Prostate gland (tissue), 2 donors: ENCODE measurements around the gene LHX4. TPM values are rescaled to one million over a fixed set of nuclear protein-coding genes. Genes with fewer than 3 reads are reported as not detected.

Source experiments
- DNase-seq: peaks from one replicate; pipeline ENCODE4 v3.0.0-alpha.2; 2019; ENCODE audit warnings: low spot score
- H3K27ac ChIP-seq, 2 donors: fragments of 200-600 bp; sonication (generic); 2 replicates each; pipeline ENCODE4 v1.5.1; 2017 to 2019
- H3K27me3 ChIP-seq: fragments of 200-600 bp; sonication (generic); replicated peaks from 2 replicates; pipeline ENCODE4 v1.5.1; 2019; ENCODE audit not compliant: insufficient read depth
- H3K36me3 ChIP-seq, 2 donors: fragments of 200-600 bp; sonication (generic); 1 replicate in 1 of 2; 2 replicates in 1 of 2; pipeline versions ENCODE4 v1.5.1 to v1.8.1; 2017 to 2019
- H3K4me1 ChIP-seq: fragments of 200-600 bp; sonication (generic); replicated peaks from 2 replicates; pipeline ENCODE4 v1.5.1; 2019
- H3K4me3 ChIP-seq, 2 donors: fragments of 200-600 bp; sonication (generic); 2 replicates each; pipeline ENCODE4 v1.5.1; 2017 to 2019
- H3K9me3 ChIP-seq: fragments of 200-600 bp; sonication (generic); 2 replicates; pipeline ENCODE4 v1.5.1; 2017
- POLR2A ChIP-seq: fragments of 450-650 bp; IDR thresholded peaks from one replicate; pipeline ENCODE4 v1.6.1; 2016; ENCODE audit warnings: antibody characterized with exemption, mild to moderate bottlenecking
- POLR2AphosphoS5 ChIP-seq: sonication (generic); formaldehyde crosslinking; IDR thresholded peaks from one replicate; pipeline ENCODE4 v1.6.1; 2017; ENCODE audit warnings: antibody characterized with exemption
- WGBS: methylation state at CpG from one replicate; pipeline ENCODE4 v1.1.5; 2018; 5-methylcytosine and 5-hydroxymethylcytosine counted together
- intact Hi-C: fragments of 100-400 bp; cut with DNase I; formaldehyde crosslinking; loops from one replicate; pipeline ENCODE4 v1.14.2; 2022
- total RNA-seq, 2 donors: library from RNA; depleted of rRNA; stranded (reverse); fragments of >200 nt; gene quantifications; one replicate each; pipeline ENCODE4 v1.1.0, GENCODE V29; 2016
- TF ChIP-seq, protein P1 (sequence below), 4 experiments: fragments of 200-600 bp in 2 of 4; fragments of 450-650 bp in 2 of 4; sonication (generic) in 2 of 4; IDR thresholded peaks; 1 replicate in 3 of 4; 2 replicates in 1 of 4; pipeline ENCODE4 v1.5.1; 2016 to 2019; ENCODE audit warnings: antibody characterized with exemption in 4 of 4, mild to moderate bottlenecking in 2 of 4, moderate library complexity in 2 of 4

Gene LHX4
- total RNA-seq, 2 donors from 2014 or later: not detected

DNA sequence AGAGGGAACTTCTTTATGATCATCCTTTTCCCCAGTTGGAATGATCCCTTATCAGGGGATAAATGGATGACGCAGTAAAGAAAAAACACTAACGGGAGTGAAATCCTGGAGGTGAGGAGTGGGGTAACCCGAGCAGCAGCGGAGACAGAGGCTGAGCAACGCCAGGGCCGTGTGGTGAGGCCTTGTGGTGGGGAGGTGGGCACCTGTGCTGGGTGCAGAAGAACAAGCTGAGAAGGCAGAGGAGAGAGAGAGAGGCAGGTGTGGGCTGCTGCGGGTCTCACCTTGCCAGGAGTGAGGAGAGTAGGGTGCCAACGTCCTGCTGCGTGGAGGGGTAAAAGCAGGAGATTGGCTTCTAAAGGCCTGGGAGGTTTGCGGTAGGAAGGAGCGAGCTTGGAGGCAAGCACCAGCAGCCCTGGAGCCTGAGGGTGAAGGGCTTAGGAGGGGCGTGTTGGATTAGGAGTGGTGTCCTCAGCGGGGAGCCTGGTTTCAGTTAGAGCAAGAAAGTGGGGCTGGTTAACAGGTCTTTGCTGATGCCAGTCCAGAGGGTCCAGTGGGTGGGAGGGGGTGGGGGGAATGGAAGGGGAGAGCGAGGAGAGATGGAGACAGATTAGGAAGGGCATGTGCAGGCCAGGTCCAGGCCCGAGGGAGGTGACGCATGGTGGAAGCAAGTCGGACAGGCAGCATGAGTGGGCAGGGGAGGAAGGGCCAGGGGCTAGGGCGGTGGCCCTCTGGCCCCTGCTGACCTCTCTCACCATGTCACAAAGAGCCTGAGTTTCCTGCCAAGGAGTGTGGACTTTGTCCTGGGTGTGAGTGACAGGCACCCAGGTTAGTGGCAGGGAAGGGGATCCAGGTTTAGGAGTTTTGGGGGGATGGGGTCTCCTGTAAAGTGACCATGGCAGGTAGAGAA lies 36.7 kb upstream of the LHX4 start:
- Histone ChIP-seq H3K36me3 (no peaks in the 10 kb centered on the region), H3K27me3 (no peaks in the 10 kb centered on the region), H3K4me3 (no peak overlapping the region), H3K4me1 (no peaks in the 10 kb centered on the region), H3K27ac (no peak overlapping the region), H3K9me3 (no peaks in the 10 kb centered on the region)
- WGBS: 89% methylated on average over 18 of the region's 18 CpGs
- no peak for DNase-seq
- no peak for TF ChIP-seq POLR2AphosphoS5
- TF ChIP-seq, protein P1, sequence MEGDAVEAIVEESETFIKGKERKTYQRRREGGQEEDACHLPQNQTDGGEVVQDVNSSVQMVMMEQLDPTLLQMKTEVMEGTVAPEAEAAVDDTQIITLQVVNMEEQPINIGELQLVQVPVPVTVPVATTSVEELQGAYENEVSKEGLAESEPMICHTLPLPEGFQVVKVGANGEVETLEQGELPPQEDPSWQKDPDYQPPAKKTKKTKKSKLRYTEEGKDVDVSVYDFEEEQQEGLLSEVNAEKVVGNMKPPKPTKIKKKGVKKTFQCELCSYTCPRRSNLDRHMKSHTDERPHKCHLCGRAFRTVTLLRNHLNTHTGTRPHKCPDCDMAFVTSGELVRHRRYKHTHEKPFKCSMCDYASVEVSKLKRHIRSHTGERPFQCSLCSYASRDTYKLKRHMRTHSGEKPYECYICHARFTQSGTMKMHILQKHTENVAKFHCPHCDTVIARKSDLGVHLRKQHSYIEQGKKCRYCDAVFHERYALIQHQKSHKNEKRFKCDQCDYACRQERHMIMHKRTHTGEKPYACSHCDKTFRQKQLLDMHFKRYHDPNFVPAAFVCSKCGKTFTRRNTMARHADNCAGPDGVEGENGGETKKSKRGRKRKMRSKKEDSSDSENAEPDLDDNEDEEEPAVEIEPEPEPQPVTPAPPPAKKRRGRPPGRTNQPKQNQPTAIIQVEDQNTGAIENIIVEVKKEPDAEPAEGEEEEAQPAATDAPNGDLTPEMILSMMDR (IDR thresholded peaks at IDR 0.05): no peak
- no peak for TF ChIP-seq POLR2A
- intact Hi-C loops: no loop called here

DNA sequence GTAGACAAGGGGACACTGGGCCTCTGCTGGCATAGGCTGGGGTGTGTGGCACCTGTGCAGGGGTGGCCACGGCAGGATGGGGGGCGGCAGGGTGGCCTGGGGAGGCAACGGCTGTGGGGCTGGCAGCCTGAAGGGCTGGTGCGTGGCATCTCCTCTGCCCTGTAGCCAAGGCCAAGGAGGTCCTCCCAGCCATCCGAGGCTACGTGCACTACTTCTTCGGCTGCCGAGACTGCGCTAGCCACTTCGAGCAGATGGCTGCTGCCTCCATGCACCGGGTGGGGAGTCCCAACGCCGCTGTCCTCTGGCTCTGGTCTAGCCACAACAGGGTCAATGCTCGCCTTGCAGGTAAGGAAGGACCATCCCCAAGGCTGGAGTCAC lies 36.0 kb upstream of the LHX4 start:
- intact Hi-C loops: no loop called here
- 95% methylated on average over 11 of the region's 14 CpGs for WGBS
- Histone ChIP-seq H3K9me3 (no peaks in the 10 kb centered on the region), H3K36me3 (no peaks in the 10 kb centered on the region), H3K4me3 (no peak overlapping the region), H3K27ac (no peak overlapping the region), H3K27me3 (no peaks in the 10 kb centered on the region), H3K4me1 (no peaks in the 10 kb centered on the region)
- TF ChIP-seq POLR2AphosphoS5 (no peak), POLR2A (no peak)
- TF ChIP-seq, protein P1 (IDR thresholded peaks at IDR 0.05): no peak
- no peak for DNase-seq

DNA sequence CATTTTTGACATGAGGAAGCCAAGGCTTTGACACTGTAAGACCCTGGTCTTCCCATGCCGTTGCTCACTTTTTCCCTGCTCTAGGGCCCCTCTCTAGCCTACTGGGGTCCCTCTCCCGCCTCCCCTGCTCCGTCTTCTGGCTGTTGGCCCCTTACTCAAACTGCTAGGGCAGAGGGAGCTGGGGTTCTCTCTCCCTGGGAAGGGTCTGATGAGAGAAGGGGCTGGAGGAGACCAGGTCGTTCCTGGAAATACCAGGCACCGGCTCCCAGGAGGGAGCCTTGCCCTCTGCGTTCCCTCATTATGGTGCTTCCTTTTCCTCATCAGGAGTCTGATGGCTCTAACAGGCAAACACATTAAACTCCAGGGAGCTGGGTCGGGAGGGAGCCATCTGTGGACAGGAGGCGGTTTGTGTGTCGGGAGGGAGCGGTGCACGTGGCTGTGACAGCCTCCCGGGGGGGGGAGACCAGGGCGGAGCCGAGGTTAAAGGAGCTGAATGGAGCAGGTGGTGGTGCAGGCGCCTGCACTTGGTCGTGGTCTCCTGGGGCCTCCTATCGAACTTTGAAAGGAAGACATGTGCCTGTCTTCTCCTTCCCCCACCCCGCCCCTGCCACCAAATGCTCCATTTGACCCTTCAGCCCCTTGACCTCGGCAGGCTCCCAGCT lies 35.4 kb upstream of the LHX4 start:
- intact Hi-C loops: no loop called here
- WGBS: 76% methylated on average over 19 of the region's 19 CpGs
- H3K36me3 ChIP-seq: no peaks in the 10 kb centered on the region

DNA sequence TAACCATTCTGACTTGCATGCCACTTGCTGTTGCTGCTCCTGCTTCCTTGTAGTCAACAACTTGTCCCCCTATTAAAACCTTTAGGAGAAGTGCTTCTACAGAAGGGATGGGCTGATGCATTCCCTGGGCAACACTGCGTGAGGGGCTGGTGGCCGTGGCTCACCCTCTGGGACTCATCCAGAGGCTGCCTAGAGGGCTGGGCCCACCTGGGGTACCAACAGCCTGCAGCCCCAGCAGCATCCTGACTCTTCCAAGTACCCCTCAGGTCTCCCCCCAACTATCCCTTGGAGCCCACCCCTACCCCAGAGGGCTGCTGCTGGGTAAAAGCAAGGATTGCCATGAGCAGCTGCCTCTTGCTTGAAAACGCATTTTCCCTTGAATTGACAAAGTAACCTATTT lies 34.7 kb upstream of the LHX4 start:
- intact Hi-C loops: no loop called here
- no peak for DNase-seq
- no peaks in the 10 kb centered on the region for H3K4me1 ChIP-seq

More for the DNA sequence above, 35.4 kb upstream of the LHX4 start:
- TF ChIP-seq POLR2AphosphoS5 (no peak), POLR2A (no peak)
- TF ChIP-seq, protein P1 (IDR thresholded peaks at IDR 0.05): no peak
- no peak for DNase-seq
- Histone ChIP-seq H3K27ac (no peak overlapping the region), H3K4me1 (no peaks in the 10 kb centered on the region), H3K9me3 (no peaks in the 10 kb centered on the region), H3K4me3 (no peak overlapping the region), H3K27me3 (no peaks in the 10 kb centered on the region)

More for the DNA sequence above, 34.7 kb upstream of the LHX4 start:
- no peaks in the 10 kb centered on the region for H3K9me3 ChIP-seq
- TF ChIP-seq POLR2AphosphoS5 (no peak), POLR2A (no peak)
- TF ChIP-seq, protein P1 (IDR thresholded peaks at IDR 0.05): no peak
- no peaks in the 10 kb centered on the region for H3K36me3 ChIP-seq
- 94% methylated on average over 3 of the region's 3 CpGs for WGBS
- no peaks in the 10 kb centered on the region for H3K27me3 ChIP-seq
- no peak overlapping the region for H3K27ac ChIP-seq
- H3K4me3 ChIP-seq: no peak overlapping the region
